Hepatocyte (in vitro differentiated cells): Measurements from ENCODE around the gene NXN. TPM values are rescaled to one million over a fixed set of nuclear protein-coding genes. Genes with fewer than 3 reads are reported as not detected.

Source experiments
- DNase-seq: peaks from one replicate; pipeline ENCODE4 v3.0.0-alpha.2; 2016; ENCODE audit warnings: low spot score
- H2AFZ ChIP-seq: fragments of 200-600 bp; sonication (generic); 2 replicates; pipeline ENCODE4 v1.6.0; 2016; ENCODE audit warnings: antibody characterized with exemption, mild to moderate bottlenecking
- H3K27ac ChIP-seq: fragments of 200-600 bp; sonication (generic); 2 replicates; pipeline ENCODE4 v1.5.1; 2016; ENCODE audit warnings: mild to moderate bottlenecking
- H3K27me3 ChIP-seq: fragments of 200-600 bp; sonication (generic); 2 replicates; pipeline ENCODE4 v1.6.1; 2016
- H3K36me3 ChIP-seq: fragments of 200-600 bp; sonication (generic); replicated peaks from 2 replicates; pipeline ENCODE4 v1.5.1; 2016; ENCODE audit warnings: low read depth; ENCODE audit not compliant: insufficient read depth
- H3K4me1 ChIP-seq: fragments of 200-600 bp; sonication (generic); 2 replicates; pipeline ENCODE4 v1.5.1; 2016; ENCODE audit warnings: mild to moderate bottlenecking, moderate library complexity; ENCODE audit not compliant: insufficient read depth
- H3K4me2 ChIP-seq: fragments of 200-600 bp; sonication (generic); 2 replicates; pipeline ENCODE4 v1.6.0; 2016
- H3K4me3 ChIP-seq: fragments of 200-600 bp; sonication (generic); 2 replicates; pipeline ENCODE4 v1.5.1; 2016; ENCODE audit warnings: mild to moderate bottlenecking
- H3K79me2 ChIP-seq: fragments of 200-600 bp; sonication (generic); 2 replicates; pipeline ENCODE4 v1.6.0; 2017; ENCODE audit warnings: mild to moderate bottlenecking
- H3K9me2 ChIP-seq: fragments of 200-600 bp; sonication (generic); replicated peaks from 2 replicates; pipeline ENCODE4 v1.6.0; 2017; ENCODE audit warnings: mild to moderate bottlenecking; ENCODE audit not compliant: insufficient read depth
- H3K9me3 ChIP-seq: fragments of 200-600 bp; sonication (generic); 2 replicates; pipeline ENCODE4 v1.5.1; 2016; ENCODE audit warnings: low read depth, mild to moderate bottlenecking
- H4K20me1 ChIP-seq: fragments of 200-600 bp; sonication (generic); 2 replicates; pipeline ENCODE4 v1.6.0; 2016; ENCODE audit warnings: mild to moderate bottlenecking; ENCODE audit not compliant: insufficient read depth, poor library complexity, severe bottlenecking
- EZH2 ChIP-seq: fragments of 200-600 bp; sonication (generic); IDR thresholded peaks from 2 replicates; pipeline ENCODE4 v1.6.1; 2016; ENCODE audit warnings: antibody characterized with exemption, mild to moderate bottlenecking, borderline replicate concordance
- EZH2phosphoT487 ChIP-seq: fragments of 200-600 bp; sonication (generic); IDR thresholded peaks from one replicate; pipeline ENCODE4 v1.6.1; 2018; ENCODE audit warnings: antibody characterized with exemption, mild to moderate bottlenecking, low read depth, moderate library complexity; ENCODE audit not compliant: unreplicated experiment, severe bottlenecking
- WGBS: methylation state at CpG from one replicate; pipeline ENCODE4 v1.1.6; 2016; ENCODE audit warnings: low lambda C conversion rate; ENCODE audit errors: missing lambda C conversion rate; 5-methylcytosine and 5-hydroxymethylcytosine counted together
- polyA plus RNA-seq: library from polyadenylated mRNA; unstranded; fragments of >200 nt; fragmentation: Nextera tagmentation; extraction: Ambion mirVana; gene quantifications from 2 replicates; pipeline ENCODE4 v1.2.1, GENCODE V29; 2016
- total RNA-seq: library from RNA; depleted of rRNA; stranded (reverse); fragments of >200 nt; gene quantifications from 2 replicates; pipeline ENCODE4 v1.2.3, GENCODE V29; 2014
- TF ChIP-seq, protein P1 (sequence below): fragments of 200-600 bp; sonication (generic); IDR thresholded peaks from 2 replicates; pipeline ENCODE4 v1.5.1; 2016; ENCODE audit warnings: antibody characterized with exemption, mild to moderate bottlenecking; ENCODE audit not compliant: poor library complexity

NXN gene
- total and polyA plus RNA-seq, 2 experiments from 2014 or later, result 55.0 to 74.1 TPM

DNA sequence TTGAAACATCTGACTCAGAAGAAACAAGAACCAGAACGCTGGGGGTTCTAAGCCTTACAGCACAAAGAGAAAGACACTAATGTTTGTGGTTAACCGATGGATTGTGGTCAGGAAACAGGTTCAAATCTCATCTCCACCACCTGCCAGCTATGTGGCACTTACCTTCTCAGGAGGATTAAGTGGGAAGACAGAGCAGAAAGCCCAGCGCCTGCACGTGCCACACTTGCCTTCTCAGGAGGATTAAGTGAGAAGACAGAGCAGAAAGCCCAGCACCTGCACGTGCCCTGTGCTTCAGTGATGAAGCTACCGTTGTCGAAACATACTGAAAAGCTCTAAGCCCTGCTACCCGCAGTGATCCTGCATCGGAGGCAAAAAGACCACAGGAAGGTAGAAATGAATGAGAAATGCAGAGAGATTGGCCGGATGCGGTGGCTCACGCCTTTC lies 90.6 kb downstream of the NXN start:
- Histone ChIP-seq H3K79me2 (peaks cover 74% of the 10 kb centered on the region), H3K4me3 (no peak overlapping the region), H3K27ac (no peak overlapping the region), H3K27me3 (no peaks in the 10 kb centered on the region), H3K36me3 (no peaks in the 10 kb centered on the region), H3K9me3 (no peaks in the 10 kb centered on the region), H2AFZ (no peak overlapping the region), H4K20me1 (peaks cover 8% of the 10 kb centered on the region), H3K9me2 (no peaks in the 10 kb centered on the region), H3K4me2 (no peak overlapping the region), H3K4me1 (peaks cover 5% of the 10 kb centered on the region)
- DNase-seq, result no peak
- 79% methylated on average over 12 of the region's 12 CpGs for WGBS
- TF ChIP-seq EZH2phosphoT487, result no peak
- TF ChIP-seq EZH2, result no peak
- TF ChIP-seq, protein P1, sequence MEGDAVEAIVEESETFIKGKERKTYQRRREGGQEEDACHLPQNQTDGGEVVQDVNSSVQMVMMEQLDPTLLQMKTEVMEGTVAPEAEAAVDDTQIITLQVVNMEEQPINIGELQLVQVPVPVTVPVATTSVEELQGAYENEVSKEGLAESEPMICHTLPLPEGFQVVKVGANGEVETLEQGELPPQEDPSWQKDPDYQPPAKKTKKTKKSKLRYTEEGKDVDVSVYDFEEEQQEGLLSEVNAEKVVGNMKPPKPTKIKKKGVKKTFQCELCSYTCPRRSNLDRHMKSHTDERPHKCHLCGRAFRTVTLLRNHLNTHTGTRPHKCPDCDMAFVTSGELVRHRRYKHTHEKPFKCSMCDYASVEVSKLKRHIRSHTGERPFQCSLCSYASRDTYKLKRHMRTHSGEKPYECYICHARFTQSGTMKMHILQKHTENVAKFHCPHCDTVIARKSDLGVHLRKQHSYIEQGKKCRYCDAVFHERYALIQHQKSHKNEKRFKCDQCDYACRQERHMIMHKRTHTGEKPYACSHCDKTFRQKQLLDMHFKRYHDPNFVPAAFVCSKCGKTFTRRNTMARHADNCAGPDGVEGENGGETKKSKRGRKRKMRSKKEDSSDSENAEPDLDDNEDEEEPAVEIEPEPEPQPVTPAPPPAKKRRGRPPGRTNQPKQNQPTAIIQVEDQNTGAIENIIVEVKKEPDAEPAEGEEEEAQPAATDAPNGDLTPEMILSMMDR, result no peak

DNA sequence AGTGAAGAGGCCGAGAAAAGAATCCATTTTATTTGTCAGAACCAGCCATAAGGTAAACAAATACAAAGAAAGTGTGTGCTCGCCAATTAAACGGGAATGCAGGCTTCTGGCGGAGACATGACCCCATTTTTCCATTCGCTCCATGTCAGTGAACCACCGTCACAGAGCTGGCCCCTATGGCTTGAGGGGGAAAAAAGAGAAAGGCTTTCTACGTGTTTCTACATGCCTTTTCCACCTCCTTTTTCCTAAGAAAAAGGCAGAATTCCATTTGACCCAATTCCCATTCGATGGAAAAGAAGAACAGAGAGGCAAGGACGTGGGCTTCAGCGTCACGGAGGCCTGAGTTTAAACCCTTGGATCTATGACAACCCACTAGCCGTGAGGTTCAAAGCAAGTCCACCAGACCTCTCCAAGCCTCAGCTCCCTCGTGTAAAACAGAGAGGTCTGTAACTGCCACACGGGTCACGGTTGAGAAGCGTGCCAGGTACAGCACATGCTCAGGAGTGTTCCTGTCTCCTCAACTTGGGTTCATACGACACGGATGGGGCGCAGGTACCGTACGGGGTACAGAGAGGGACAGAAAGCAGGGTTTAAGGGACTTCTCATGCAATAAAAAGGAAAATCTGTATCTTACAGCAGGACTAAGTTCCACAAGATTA lies 91.9 kb downstream of the NXN start:
- H3K9me2 ChIP-seq, result no peaks in the 10 kb centered on the region
- no peaks in the 10 kb centered on the region for H3K27me3 ChIP-seq
- H3K27ac ChIP-seq, result peak overlapping the region; percentile 80
- peaks cover 9% of the 10 kb centered on the region for H3K4me1 ChIP-seq
- peaks cover 79% of the 10 kb centered on the region for H3K79me2 ChIP-seq
- no peak for DNase-seq
- 70% methylated on average over 21 of the region's 21 CpGs for WGBS
- no peak overlapping the region for H3K4me3 ChIP-seq
- H4K20me1 ChIP-seq, result peaks cover 8% of the 10 kb centered on the region
- no peak overlapping the region for H2AFZ ChIP-seq
- no peak overlapping the region for H3K4me2 ChIP-seq
- TF ChIP-seq EZH2phosphoT487 (no peak), EZH2 (no peak)
- TF ChIP-seq, protein P1, result no peak
- H3K9me3 ChIP-seq, result no peaks in the 10 kb centered on the region
- no peaks in the 10 kb centered on the region for H3K36me3 ChIP-seq

DNA sequence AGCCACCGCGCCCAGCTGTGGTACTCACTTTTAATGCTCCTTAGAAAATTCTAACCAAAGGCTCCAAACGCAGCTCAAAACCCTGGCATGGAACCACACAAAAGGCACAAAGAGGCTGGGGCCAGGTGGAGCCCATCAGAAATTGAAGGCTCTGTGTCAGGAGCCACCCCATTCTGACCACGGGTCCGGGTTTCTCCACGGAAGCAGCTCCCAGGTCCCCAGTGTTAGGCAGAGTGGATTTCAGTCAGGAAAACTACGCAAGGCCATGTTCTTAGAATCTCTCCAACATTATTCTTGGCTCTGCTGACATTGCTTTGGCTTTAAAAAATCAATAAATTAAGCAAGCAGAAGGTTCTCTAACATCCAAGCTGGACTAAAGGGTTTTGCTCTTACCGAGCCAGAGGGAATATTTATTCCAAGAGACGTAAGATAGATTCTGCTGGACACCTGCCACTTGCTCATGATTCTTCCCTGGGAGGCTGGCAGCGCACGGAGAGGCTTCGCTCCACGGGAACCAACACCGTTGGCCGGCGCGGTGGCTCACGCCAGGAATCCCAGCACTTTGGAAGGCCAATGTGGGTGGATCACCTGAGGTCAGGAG lies 93.5 kb downstream of the NXN start:
- Histone ChIP-seq H4K20me1 (peaks cover 5% of the 10 kb centered on the region), H3K27ac (no peak overlapping the region), H3K9me3 (no peaks in the 10 kb centered on the region), H3K4me1 (peaks cover 10% of the 10 kb centered on the region), H3K4me2 (no peak overlapping the region), H3K9me2 (no peaks in the 10 kb centered on the region), H3K4me3 (no peak overlapping the region), H3K36me3 (no peaks in the 10 kb centered on the region), H2AFZ (no peak overlapping the region), H3K27me3 (no peaks in the 10 kb centered on the region), H3K79me2 (peaks cover 83% of the 10 kb centered on the region)
- no peak for DNase-seq
- TF ChIP-seq, protein P1, result no peak
- TF ChIP-seq EZH2phosphoT487, result no peak
- 87% methylated on average over 18 of the region's 18 CpGs for WGBS
